DND-41 (cell line): ENCODE data around the gene LDHAL6B.
A peak's percentile ranks its signal among the peaks of the same experiment; 100 is the strongest.

Experiments
- ATAC-seq: fragments of 200-7000 bp; cut with Tn5 transposase; 3 replicates; pipeline ENCODE4 v1.9.1; 2021; ENCODE audit warnings: low read depth; ENCODE audit not compliant: insufficient read depth
- DNase-seq: peaks from one replicate; pipeline ENCODE4 v3.0.0-alpha.2; 2020
- H2AFZ ChIP-seq: 2 replicates; pipeline ENCODE4 v1.6.0; 2012; ENCODE audit warnings: low read depth, low read length
- H3K27ac ChIP-seq: 2 replicates; pipeline ENCODE4 v1.5.1; 2012; ENCODE audit warnings: low read length, inconsistent platforms
- H3K27me3 ChIP-seq: fragments of 200-600 bp; sonication (generic); 2 replicates; pipeline ENCODE4 v1.6.0; 2012; ENCODE audit warnings: low read length, mild to moderate bottlenecking, inconsistent platforms; ENCODE audit not compliant: insufficient read depth, poor library complexity
- H3K36me3 ChIP-seq: 2 replicates; pipeline ENCODE4 v1.5.1; 2012; ENCODE audit warnings: low read length, inconsistent platforms; ENCODE audit not compliant: insufficient read depth
- H3K4me1 ChIP-seq: 2 replicates; pipeline ENCODE4 v1.5.1; 2012; ENCODE audit warnings: mild to moderate bottlenecking, low read length; ENCODE audit not compliant: insufficient read depth
- H3K4me2 ChIP-seq: 2 replicates; pipeline ENCODE4 v1.6.0; 2012; ENCODE audit warnings: mild to moderate bottlenecking, moderate library complexity, low read length, inconsistent platforms; ENCODE audit not compliant: insufficient read depth
- H3K4me3 ChIP-seq, 2 experiments: fragments of 200-600 bp in 1 of 2; shearing (Covaris generic) in 1 of 2; 2 replicates each; pipeline ENCODE4 v1.5.1; 2012 to 2016; ENCODE audit warnings: inconsistent platforms in 2 of 2, low read length in 2 of 2, mild to moderate bottlenecking in 2 of 2, low read depth in 1 of 2, moderate library complexity in 1 of 2
- H3K79me2 ChIP-seq: 2 replicates; pipeline ENCODE4 v1.6.0; 2012; ENCODE audit warnings: low read length, inconsistent platforms; ENCODE audit not compliant: insufficient read depth
- H3K9ac ChIP-seq: 2 replicates; pipeline ENCODE4 v1.6.0; 2012; ENCODE audit warnings: low read depth, mild to moderate bottlenecking, inconsistent platforms, low read length, moderate library complexity
- H3K9me3 ChIP-seq: 2 replicates; pipeline ENCODE4 v1.5.1; 2012; ENCODE audit warnings: low read length, moderate library complexity, mild to moderate bottlenecking, inconsistent platforms; ENCODE audit not compliant: insufficient read depth, severe bottlenecking
- H4K20me1 ChIP-seq: 2 replicates; pipeline ENCODE4 v1.6.0; 2012; ENCODE audit warnings: low read length; ENCODE audit not compliant: insufficient read depth
- CTCF ChIP-seq: IDR thresholded peaks from 2 replicates; pipeline ENCODE4 v1.5.1; 2012; ENCODE audit warnings: borderline replicate concordance, low read length, moderate library complexity, mild to moderate bottlenecking; ENCODE audit not compliant: poor library complexity, severe bottlenecking; ENCODE audit errors: extremely low read depth
- EZH2 ChIP-seq: IDR thresholded peaks from 3 replicates; pipeline ENCODE4 v1.6.1; 2012; ENCODE audit warnings: borderline replicate concordance, low read depth, mild to moderate bottlenecking, moderate library complexity, low read length, inconsistent platforms; ENCODE audit not compliant: severe bottlenecking

LDHAL6B gene

GRCh38 chr15:59243622-59244021 is 37.0 kb downstream of the LDHAL6B start:
- no peaks in the 10 kb centered on the region for H4K20me1 ChIP-seq
- TF ChIP-seq EZH2 (no peak), CTCF (no peak)
- H3K27ac ChIP-seq: no peak overlapping the region
- H3K4me2 ChIP-seq: no peak overlapping the region
- H3K27me3 ChIP-seq: no peaks in the 10 kb centered on the region
- no peaks in the 10 kb centered on the region for H3K9me3 ChIP-seq
- H3K79me2 ChIP-seq: no peaks in the 10 kb centered on the region
- no peaks in the 10 kb centered on the region for H3K4me1 ChIP-seq
- DNase-seq: no peak
- H3K4me3 ChIP-seq: no peak overlapping the region
- H2AFZ ChIP-seq: no peak overlapping the region
- H3K36me3 ChIP-seq: no peaks in the 10 kb centered on the region
- no peak overlapping the region for H3K9ac ChIP-seq
- ATAC-seq: no peak

GRCh38 chr15:59244337-59244736 is 37.7 kb downstream of the LDHAL6B start:
- Histone ChIP-seq H3K9ac (no peak overlapping the region), H3K4me1 (no peaks in the 10 kb centered on the region), H4K20me1 (no peaks in the 10 kb centered on the region), H3K9me3 (no peaks in the 10 kb centered on the region), H3K79me2 (no peaks in the 10 kb centered on the region), H3K27ac (no peak overlapping the region), H3K4me3 (no peak overlapping the region), H3K4me2 (no peak overlapping the region), H2AFZ (no peak overlapping the region), H3K36me3 (no peaks in the 10 kb centered on the region), H3K27me3 (no peaks in the 10 kb centered on the region)
- ATAC-seq: no peak
- no peak for TF ChIP-seq CTCF
- no peak for TF ChIP-seq EZH2
- DNase-seq: no peak

GRCh38 chr15:59245559-59245958 is 38.9 kb downstream of the LDHAL6B start:
- H3K9me3 ChIP-seq: no peaks in the 10 kb centered on the region
- TF ChIP-seq CTCF (no peak), EZH2 (no peak)
- no peaks in the 10 kb centered on the region for H4K20me1 ChIP-seq
- H3K79me2 ChIP-seq: no peaks in the 10 kb centered on the region
- H3K9ac ChIP-seq: no peak overlapping the region
- ATAC-seq (no peak), DNase-seq (no peak)
- no peaks in the 10 kb centered on the region for H3K4me1 ChIP-seq
- no peak overlapping the region for H3K4me3 ChIP-seq
- H3K4me2 ChIP-seq: no peak overlapping the region
- no peak overlapping the region for H3K27ac ChIP-seq
- H2AFZ ChIP-seq: no peak overlapping the region
- H3K36me3 ChIP-seq: no peaks in the 10 kb centered on the region
- H3K27me3 ChIP-seq: no peaks in the 10 kb centered on the region

- H3K27me3 ChIP-seq: no peaks in the 10 kb centered on the region
- H3K36me3 ChIP-seq: no peaks in the 10 kb centered on the region
- ATAC-seq (peak; percentile 58; the same call in 1 of the 3 replicates), DNase-seq (peak; percentile 31)
- no peak overlapping the region for H3K4me3 ChIP-seq
- no peak overlapping the region for H3K9ac ChIP-seq
- TF ChIP-seq EZH2 (no peak), CTCF (peak; percentile 55)
- H3K9me3 ChIP-seq: no peaks in the 10 kb centered on the region
- no peaks in the 10 kb centered on the region for H4K20me1 ChIP-seq
- no peak overlapping the region for H3K27ac ChIP-seq
- H2AFZ ChIP-seq: no peak overlapping the region
- no peaks in the 10 kb centered on the region for H3K4me1 ChIP-seq
- no peak overlapping the region for H3K4me2 ChIP-seq
- H3K79me2 ChIP-seq: no peaks in the 10 kb centered on the region
Observed at GRCh38 chr15:59247364-59247763, 40.7 kb downstream of the LDHAL6B start.
